Natural killer cell (primary cell): ENCODE measurements around the gene MAML3. TPM values are rescaled to one million over a fixed set of nuclear protein-coding genes. Genes with fewer than 3 reads are reported as not detected.

Experiments used
- ATAC-seq, 3 donors: fragments of 150-1000 bp in 2 of 3; fragments of 200-7000 bp in 1 of 3; cut with Tn5 transposase; 1 replicate in 1 of 3; 2 replicates in 2 of 3; pipeline ENCODE4 v1.10.0; 2021; ENCODE audit warnings: mild to moderate bottlenecking in 2 of 3, moderate library complexity in 2 of 3
- DNase-seq, 2 donors: peaks; one replicate each; pipeline versions ENCODE4 v3.0.0 to v3.0.0-alpha.2; 2013 to 2021; ENCODE audit warnings: mixed read lengths in 1 of 2
- H3K27ac ChIP-seq: one replicate; pipeline ENCODE4 v1.5.1; 2013; ENCODE audit warnings: mild to moderate bottlenecking, low read length
- H3K27me3 ChIP-seq: one replicate; pipeline ENCODE4 v1.6.1; 2013; ENCODE audit warnings: low read length; ENCODE audit not compliant: control insufficient read depth, insufficient read depth
- H3K36me3 ChIP-seq: one replicate; pipeline ENCODE4 v1.6.1; 2013; ENCODE audit warnings: low read length; ENCODE audit not compliant: control insufficient read depth, insufficient read depth
- H3K4me1 ChIP-seq: one replicate; pipeline ENCODE4 v1.6.1; 2013; ENCODE audit warnings: low read length; ENCODE audit not compliant: control insufficient read depth, insufficient read depth
- H3K4me3 ChIP-seq: one replicate; pipeline ENCODE4 v1.5.1; 2013; ENCODE audit warnings: low read length
- H3K9me3 ChIP-seq: one replicate; pipeline ENCODE4 v1.6.1; 2013; ENCODE audit warnings: low read length; ENCODE audit not compliant: control insufficient read depth, insufficient read depth
- H3K27ac Mint-ChIP-seq, 2 donors: one replicate each; pipeline ENCODE4 v1.8.0; 2022; ENCODE audit warnings: mild to moderate bottlenecking in 2 of 2, mixed read lengths in 2 of 2, moderate library complexity in 1 of 2
- H3K27me3 Mint-ChIP-seq, 2 donors: one replicate each; pipeline ENCODE4 v1.8.0; 2022; ENCODE audit warnings: low read depth in 2 of 2, mixed read lengths in 2 of 2
- H3K36me3 Mint-ChIP-seq: one replicate; pipeline ENCODE4 v1.8.0; 2022; ENCODE audit warnings: mixed read lengths
- H3K4me1 Mint-ChIP-seq, 2 donors: one replicate each; pipeline ENCODE4 v1.8.0; 2022; ENCODE audit warnings: mixed read lengths in 2 of 2
- H3K4me3 Mint-ChIP-seq: one replicate; pipeline ENCODE4 v1.8.0; 2022; ENCODE audit warnings: mild to moderate bottlenecking, moderate library complexity, mixed read lengths
- H3K9me3 Mint-ChIP-seq, 2 donors: one replicate each; pipeline ENCODE4 v1.8.0; 2022; ENCODE audit warnings: mixed read lengths in 2 of 2
- CTCF ChIP-seq: fragments of 200-600 bp; IDR thresholded peaks from one replicate; pipeline ENCODE4 v1.8.0; 2022; ENCODE audit warnings: antibody characterized with exemption
- WGBS: methylation state at CpG from one replicate; pipeline ENCODE4 v1.1.7; 2013; ENCODE audit warnings: missing lambda C conversion rate; ENCODE audit not compliant: insufficient coverage; 5-methylcytosine and 5-hydroxymethylcytosine counted together
- intact Hi-C: fragments of 100-400 bp; cut with micrococcal nuclease; formaldehyde crosslinking; loops from one replicate; pipeline ENCODE4 v1.14.2; 2022
- total RNA-seq, 4 donors: library from RNA; stranded (reverse); fragments of 120-200 nt in 1 of 4; gene quantifications; one replicate each; pipeline versions ENCODE4 v1.2.3 to v1.2.4, GENCODE V29; 2013 to 2022

MAML3 gene
- total RNA-seq, 3 donors from 2014 or later (not counting 1 experiment from before 2014, with no cell fraction given), result 1.7 to 5.6 (median 2.8) TPM

GRCh38 chr4:139799615-139800014 is 354.4 kb downstream of the MAML3 start:
- H3K4me3 Mint-ChIP-seq, result no peak overlapping the region
- intact Hi-C loops, result no loop called here
- no peaks in the 10 kb centered on the region for H3K36me3 ChIP-seq
- ATAC-seq, result no peak
- H3K36me3 Mint-ChIP-seq, result no peaks in the 10 kb centered on the region
- H3K9me3 Mint-ChIP-seq, result no peaks in the 10 kb centered on the region
- no peaks in the 10 kb centered on the region for H3K27me3 ChIP-seq
- H3K4me1 Mint-ChIP-seq, result peaks cover 0 to 10% of the 10 kb centered on the region in 2 donors
- no peaks in the 10 kb centered on the region for H3K9me3 ChIP-seq
- peaks cover 4% of the 10 kb centered on the region for H3K4me1 ChIP-seq
- DNase-seq, result no peak
- no peak for TF ChIP-seq CTCF
- H3K4me3 ChIP-seq, result no peak overlapping the region
- H3K27ac ChIP-seq, result no peak overlapping the region
- peaks cover 5 to 16% of the 10 kb centered on the region in 2 donors for H3K27me3 Mint-ChIP-seq
- no peak overlapping the region for H3K27ac Mint-ChIP-seq

GRCh38 chr4:139798456-139798855 is 355.5 kb downstream of the MAML3 start:
- Histone ChIP-seq H3K4me3 (no peak overlapping the region), H3K27ac (no peak overlapping the region), H3K4me1 (no peaks in the 10 kb centered on the region), H3K36me3 (no peaks in the 10 kb centered on the region), H3K9me3 (no peaks in the 10 kb centered on the region), H3K27me3 (no peaks in the 10 kb centered on the region)
- no peak overlapping the region for H3K27ac Mint-ChIP-seq
- peak; percentile 32 to 67 (median 59) for ATAC-seq
- no peaks in the 10 kb centered on the region for H3K9me3 Mint-ChIP-seq
- DNase-seq, result peak in 1 of 2 donors; percentile 4
- H3K36me3 Mint-ChIP-seq, result no peaks in the 10 kb centered on the region
- no peak for TF ChIP-seq CTCF
- H3K4me3 Mint-ChIP-seq, result no peak overlapping the region
- peaks cover 5 to 25% of the 10 kb centered on the region in 2 donors for H3K27me3 Mint-ChIP-seq
- intact Hi-C loops, result no loop called here
- H3K4me1 Mint-ChIP-seq, result peaks cover 0 to 6% of the 10 kb centered on the region in 2 donors

GRCh38 chr4:139797287-139797686 is 356.7 kb downstream of the MAML3 start:
- Histone ChIP-seq H3K27me3 (no peaks in the 10 kb centered on the region), H3K4me3 (no peak overlapping the region), H3K36me3 (no peaks in the 10 kb centered on the region), H3K9me3 (no peaks in the 10 kb centered on the region), H3K27ac (no peak overlapping the region), H3K4me1 (no peaks in the 10 kb centered on the region)
- intact Hi-C loops, result no loop called here
- Mint-ChIP-seq H3K4me1 (no peaks in the 10 kb centered on the region), H3K36me3 (no peaks in the 10 kb centered on the region), H3K27me3 (peaks cover 5 to 31% of the 10 kb centered on the region in 2 donors), H3K4me3 (no peak overlapping the region), H3K9me3 (no peaks in the 10 kb centered on the region), H3K27ac (no peak overlapping the region)
- DNase-seq (no peak), ATAC-seq (no peak)
- 71% methylated on average over 1 of the region's 2 CpGs for WGBS
- no peak for TF ChIP-seq CTCF

GRCh38 chr4:139795527-139796314 is 358.3 kb downstream of the MAML3 start:
- Histone ChIP-seq H3K4me3 (no peak overlapping the region), H3K4me1 (no peaks in the 10 kb centered on the region), H3K27ac (no peak overlapping the region), H3K36me3 (no peaks in the 10 kb centered on the region), H3K27me3 (no peaks in the 10 kb centered on the region), H3K9me3 (no peaks in the 10 kb centered on the region)
- H3K4me1 Mint-ChIP-seq, result no peaks in the 10 kb centered on the region
- H3K27me3 Mint-ChIP-seq, result peaks cover 0 to 32% of the 10 kb centered on the region in 2 donors
- DNase-seq (no peak), ATAC-seq (no peak)
- WGBS, result 87% methylated on average over 7 of the region's 8 CpGs
- no peaks in the 10 kb centered on the region for H3K36me3 Mint-ChIP-seq
- H3K9me3 Mint-ChIP-seq, result no peaks in the 10 kb centered on the region
- TF ChIP-seq CTCF, result no peak
- no peak overlapping the region for H3K4me3 Mint-ChIP-seq
- intact Hi-C loops, result no loop called here
- no peak overlapping the region for H3K27ac Mint-ChIP-seq
